ENCODE data around the gene LRRFIP2.
"Not testable (repeated sequence)": the region's sequence is repeated elsewhere in the genome, so short reads cannot be mapped to it uniquely, and the experiment has no call there.

The LRRFIP2 gene

DNA sequence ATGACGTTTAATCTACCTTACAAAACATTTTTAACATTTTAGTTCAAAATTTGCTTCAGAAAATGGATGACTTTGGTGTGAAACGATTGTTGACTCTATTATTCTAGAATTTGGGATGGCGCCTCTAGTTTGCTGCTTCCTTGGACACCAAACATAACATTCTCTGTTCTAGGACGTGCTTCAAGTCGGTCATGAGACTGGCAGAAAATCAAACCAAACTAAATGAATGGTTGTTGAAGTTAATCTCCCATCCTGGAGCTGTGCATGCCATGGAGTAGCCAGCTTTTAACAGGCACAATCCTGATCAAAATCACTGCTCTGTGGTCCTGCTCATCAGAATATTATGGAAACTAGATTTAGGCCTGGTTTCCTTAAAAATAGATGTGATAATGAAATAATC is 9.6 kb upstream of the LRRFIP2 start:
- DNase-seq, result no peak

DNA sequence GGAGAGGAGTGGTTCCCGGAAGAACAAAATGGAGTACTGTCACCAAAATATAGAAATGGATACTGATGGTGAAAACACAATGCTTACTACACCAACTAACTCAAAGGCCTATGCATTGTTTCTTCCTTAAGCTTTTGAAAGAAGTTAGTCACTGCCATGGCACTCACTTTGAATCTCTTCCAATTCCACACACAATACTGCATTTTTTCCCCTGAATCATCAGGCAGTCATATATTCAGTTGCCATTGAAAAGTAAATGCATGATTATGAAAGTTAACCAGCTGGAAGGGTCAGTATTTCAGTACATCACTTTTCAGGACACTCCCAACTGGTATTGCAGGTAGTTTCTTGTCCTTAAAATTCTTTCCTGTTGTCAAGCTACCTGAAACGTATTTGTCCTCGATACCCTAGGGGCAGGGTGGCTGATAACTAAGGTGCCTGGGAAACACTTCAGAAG is 9.0 kb upstream of the LRRFIP2 start:
- DNase-seq, result no peak

GRCh38 chr3:37182816-37183215 is 8.4 kb upstream of the LRRFIP2 start:
- no peak for DNase-seq

DNA sequence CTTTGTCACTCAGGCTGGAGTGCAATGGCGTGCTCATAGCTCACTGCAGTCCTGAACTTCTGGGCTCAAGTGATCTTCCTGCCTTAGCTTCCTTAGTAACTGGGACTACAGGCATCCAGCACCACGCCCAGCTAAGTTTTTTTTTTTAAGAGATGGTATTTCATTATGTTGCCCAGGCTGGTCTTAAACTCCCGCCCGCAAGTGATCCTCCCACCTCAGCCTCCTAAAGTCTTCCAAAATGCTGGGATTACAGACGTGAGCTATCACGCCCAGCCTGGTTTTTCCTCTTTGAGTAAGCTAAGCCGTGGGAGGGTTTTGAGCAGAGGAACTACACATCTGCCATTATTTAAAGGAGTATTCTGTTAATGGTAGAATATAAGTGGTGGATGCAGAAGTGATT is 7.4 kb upstream of the LRRFIP2 start:
- no peak for DNase-seq

DNA sequence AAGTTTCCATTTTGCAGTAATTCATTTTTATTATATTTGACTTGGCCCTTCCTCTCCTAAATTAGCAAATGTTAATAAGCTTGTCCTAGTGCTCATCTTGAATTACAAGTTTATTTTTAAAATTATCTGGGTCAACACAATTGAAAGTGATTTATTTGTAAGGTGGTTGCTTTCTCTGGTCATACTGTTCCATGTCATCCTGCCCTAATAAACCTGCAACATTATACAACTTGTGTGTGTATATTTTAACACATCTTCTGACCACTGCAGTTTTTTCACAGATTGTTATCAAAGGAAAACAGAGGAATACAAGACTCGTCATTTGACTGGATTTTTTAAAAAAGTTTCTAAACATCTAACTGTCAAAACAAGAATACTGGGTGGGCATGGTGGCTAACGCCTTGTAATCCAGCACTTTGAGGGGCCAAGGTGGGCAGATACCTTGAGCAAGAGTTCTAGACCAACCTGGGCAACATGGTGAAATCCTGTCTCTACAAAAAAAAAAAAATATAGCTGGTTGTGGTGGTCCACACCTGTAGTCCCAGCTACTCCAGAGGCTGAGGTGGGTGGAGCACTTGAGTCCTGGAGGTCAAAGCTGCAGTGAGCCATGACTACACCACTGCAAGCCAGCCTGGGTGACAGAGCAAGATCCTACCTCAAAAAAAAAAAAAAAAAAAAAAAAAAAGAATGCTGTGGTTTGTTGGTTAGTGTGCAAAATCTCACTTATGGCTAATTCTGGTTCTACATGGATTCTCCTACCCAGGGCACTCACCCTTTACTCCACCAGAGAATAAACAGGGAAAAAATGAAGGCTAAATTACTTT is 5.0 kb upstream of the LRRFIP2 start:
- no peak for DNase-seq

DNA sequence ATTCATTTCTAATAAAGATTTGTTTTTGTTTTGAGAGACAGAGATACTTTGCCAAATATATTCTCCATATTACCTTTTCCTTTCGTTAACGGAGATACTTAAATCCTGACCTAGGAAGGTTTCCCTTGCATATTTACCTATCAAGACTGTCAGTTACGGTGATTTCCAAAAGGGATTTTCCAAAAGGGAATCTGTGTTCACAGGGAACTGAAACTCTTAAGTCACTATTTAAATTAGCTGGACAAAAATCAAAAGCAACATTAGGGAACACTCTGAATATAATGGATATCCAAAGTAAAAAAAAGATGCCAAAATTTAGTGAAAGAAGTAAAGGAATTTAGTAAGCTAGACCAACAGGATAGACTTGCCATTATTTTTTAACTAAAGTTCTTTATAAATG is 576 bp downstream of the LRRFIP2 start:
- no peak for DNase-seq

DNA sequence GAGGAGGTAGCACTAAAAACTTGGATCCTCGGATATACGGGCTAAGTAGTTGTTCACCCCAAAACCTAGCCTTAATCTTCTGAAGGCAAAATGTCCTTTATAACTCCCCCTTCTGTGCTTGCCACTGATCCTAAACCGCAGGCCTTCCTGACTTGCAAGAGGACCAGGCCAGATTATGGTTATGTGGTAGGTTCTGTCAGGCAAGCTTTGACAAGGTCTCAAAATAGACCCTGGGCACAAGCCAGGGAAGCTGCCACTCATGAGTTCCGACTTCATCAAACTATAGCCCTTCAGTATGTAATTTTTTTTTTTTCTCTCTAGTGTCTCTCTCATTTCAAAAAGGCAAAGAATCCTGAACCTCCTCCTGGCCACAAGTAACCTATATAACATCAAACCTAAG is 3.2 kb downstream of the LRRFIP2 start:
- DNase-seq, result no peak

GRCh38 chr3:37170513-37170912 is 3.9 kb downstream of the LRRFIP2 start:
- DNase-seq, result no peak

DNA sequence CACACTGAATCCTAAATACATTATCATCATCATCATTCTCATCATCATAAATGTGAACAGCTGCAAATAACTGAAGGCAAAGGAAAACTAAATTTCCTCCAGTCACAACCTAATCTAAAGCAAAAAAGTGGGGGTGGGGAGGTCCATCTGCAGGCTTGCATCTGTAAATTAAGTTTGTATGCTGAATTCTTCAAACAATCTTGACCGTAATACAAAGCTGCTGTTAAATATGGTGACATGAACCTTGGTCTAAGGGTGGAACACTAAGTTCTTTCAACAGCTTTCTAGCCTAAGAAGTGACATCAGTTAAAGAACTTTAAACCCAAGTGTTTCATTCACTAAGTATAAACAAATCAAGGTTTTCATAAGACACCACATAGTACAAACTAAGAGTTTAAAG is 4.3 kb downstream of the LRRFIP2 start:
- DNase-seq, result no peak

DNA sequence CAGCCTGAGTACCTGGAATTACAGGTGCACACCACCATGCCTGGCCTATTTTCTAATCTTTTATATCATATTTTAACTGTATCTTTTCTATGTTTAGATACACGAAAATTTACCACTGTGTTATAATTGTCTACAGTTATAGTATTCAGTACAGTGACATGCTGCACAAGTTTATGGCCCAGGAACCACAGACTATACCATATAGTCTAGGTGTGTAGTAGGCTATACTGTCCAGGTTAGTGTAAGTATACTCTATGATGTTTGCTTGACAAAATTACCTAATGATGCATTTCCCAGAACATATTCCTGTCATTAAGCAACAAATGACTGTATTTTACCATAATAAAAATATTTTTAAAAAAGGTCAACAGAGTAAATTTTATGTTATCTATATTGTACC is 5.5 kb downstream of the LRRFIP2 start:
- no peak for DNase-seq

DNA sequence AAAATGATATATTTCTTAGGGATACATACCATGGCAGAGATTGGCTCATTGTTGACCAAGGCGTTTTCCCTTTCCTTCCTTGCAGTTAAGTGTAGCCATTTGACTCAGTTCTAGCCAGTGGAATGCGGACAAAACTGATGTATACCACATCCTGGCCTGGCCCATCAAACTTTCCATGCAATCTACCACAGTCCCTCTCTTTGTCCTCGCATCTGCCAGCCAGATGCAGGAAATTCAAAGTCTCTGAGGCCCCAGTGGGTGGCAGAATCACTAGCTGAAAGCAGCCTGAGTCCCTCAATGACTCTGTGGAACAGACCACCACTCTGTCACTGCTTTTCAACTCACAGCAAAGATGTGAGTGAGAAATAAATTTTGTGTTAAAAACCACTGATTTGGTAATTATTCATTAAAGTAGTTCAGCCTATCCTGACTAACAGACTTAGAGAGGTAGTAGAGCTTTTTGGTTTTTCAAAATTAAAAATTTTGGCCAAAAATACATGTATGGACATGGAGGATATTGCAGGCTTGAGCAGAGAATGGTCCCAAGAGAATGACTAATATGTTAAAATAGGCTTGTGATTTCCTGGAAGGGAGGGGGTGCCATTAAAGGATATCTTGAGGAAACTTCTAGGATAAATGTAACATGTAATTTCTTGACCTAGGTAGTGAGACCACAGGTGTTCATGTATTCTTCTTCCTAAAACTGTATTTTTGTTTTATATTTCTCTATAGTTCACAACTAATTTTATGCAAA is 10.9 kb downstream of the LRRFIP2 start:
- no peak for DNase-seq

DNA sequence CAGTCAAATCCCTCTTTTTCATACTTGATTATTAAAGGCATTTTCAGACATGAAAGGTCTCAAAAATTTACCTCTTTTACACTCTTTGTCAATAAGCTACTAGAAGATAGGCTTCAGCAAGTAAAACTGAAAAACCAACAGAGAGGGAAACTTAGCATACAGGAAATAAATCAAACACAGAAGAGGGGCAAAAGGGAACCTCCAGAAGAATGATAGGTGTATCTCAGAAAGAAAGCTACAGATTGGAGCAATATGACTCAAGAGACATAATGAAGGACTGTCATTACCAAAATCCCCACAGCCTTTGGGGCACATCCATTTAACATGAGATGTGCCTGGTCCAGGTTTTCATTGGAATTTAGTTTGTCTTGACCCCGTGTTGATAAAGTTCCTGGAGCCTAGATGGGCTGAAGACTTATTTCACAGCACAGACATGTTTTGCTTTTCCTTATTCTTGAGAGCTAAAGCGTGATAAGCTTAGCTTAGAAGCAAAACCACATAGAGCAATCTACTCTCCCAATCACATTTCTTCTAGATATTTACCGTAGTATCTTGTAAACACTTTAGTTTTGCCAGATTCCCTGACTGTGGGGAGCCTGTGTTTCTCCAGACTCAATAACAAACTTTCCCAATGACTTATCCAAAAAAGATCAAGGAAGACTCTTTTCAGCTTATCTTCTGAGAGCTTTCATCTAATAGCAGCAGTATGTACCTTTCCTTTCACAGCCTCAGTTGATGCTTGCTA is 11.7 kb downstream of the LRRFIP2 start:
- no peak for DNase-seq

- no peak for DNase-seq
Measured at GRCh38 chr3:37161351-37161750, 13.0 kb downstream of the LRRFIP2 start.

DNA sequence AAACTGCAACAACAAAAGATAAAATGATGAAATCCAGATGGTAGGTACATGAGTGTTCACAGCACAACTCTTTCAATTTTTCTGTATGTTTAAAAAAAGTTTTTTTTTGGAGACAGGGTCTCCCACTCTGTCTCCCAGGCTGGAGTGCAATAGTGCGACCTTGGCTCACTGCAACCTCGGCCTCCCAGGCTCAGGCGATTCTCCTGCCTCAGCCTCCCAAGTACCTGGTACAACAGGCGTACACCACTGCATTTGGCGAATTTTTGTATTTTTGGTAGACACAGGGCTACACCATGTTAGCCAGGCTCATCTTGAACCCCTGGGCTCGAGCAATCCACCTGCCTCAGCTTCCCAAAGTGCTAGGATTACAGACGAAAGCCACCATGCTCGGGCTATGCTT is 18.6 kb downstream of the LRRFIP2 start:
- no peak for DNase-seq

DNA sequence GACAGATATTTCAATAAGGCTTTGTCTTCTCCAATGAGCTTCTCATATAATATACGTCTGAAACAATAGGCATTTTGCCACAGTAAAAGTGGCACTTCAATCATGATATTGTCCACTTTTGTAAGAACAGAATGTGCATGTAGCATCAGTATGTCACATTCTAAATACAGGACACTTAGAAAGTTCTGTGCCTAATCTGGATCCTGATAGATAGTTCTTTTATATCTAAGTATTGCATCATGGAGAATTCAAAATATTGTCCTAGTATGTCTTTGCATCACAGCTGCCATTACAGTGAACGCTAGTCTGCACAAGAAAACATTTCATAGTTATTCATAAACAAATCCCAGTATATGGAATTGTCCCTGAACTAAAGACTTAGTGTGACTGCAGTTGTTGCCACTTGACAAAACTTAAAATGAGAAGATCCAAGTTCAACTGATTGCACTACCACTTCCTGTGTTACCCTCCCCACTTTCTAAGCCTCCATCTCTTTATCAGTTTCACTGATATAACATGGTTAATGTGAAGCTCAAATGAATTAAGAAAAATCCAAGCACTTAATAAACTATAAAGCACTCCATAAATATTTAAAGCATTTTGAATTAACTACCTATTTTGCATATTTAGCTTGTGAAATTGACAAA is 19.6 kb downstream of the LRRFIP2 start:
- no peak for DNase-seq

GRCh38 chr3:37150621-37151020 is 23.8 kb downstream of the LRRFIP2 start:
- DNase-seq, result no peak

DNA sequence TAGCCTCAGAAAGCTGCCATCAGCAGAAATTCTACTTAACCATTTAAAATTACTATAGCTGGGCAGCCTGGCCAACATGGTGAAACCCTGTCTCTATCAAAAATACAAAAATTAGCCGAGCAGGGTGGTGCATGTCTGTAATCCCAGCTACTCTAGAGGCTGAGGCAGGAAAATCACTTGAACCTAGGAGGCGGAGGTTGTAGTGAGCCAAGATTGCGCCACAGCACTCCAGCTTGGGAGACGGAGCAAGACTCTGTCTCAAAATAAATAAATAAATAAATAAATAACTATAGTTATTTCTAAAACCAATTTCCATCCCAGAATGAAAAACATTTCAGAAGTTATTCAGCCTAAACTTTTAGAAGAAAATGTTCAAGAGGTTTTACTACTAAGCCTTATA is 25.1 kb downstream of the LRRFIP2 start:
- no peak for DNase-seq

GRCh38 chr3:37148208-37148607 is 26.2 kb downstream of the LRRFIP2 start:
- no peak for DNase-seq

DNA sequence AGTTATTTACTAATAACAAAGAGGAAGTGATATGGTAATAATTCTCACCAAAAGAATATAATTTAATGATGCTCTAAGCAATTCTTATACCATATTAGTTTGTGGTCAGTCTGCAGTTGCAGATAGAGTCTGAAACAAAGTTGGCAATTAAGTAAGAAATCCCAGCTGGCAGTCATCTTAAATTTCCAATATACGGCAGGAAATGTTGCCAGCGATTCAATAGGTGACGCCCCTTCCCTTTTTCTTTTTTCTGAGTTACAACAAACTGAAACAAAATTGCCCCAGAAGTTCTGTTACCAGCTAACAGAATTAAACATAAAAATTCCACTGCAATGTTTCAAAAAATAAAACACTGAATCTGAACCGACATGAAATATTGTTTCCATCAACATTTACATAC is 26.7 kb downstream of the LRRFIP2 start:
- DNase-seq, result no peak

GRCh38 chr3:37146927-37147326 is 27.5 kb downstream of the LRRFIP2 start:
- DNase-seq, result not testable (repeated sequence)

DNA sequence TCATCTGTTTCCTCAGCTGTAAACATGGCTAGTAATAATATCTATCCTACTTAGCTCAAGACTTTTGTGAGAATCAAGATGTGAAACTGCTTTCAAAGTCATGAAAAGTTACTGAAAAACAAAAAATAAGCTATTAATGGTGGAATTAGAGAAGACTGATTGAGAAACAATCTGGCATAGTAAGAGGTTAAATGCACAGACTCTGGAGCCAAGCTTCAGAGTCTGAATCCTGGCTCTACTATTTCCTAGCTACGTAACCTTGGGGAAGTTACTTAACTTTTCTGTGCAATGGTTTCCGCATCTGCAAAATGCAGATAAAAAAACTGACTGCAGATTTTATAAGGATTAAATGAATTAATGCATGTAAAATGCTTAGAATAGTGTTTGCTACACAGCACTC is 28.8 kb downstream of the LRRFIP2 start:
- DNase-seq, result no peak

DNA sequence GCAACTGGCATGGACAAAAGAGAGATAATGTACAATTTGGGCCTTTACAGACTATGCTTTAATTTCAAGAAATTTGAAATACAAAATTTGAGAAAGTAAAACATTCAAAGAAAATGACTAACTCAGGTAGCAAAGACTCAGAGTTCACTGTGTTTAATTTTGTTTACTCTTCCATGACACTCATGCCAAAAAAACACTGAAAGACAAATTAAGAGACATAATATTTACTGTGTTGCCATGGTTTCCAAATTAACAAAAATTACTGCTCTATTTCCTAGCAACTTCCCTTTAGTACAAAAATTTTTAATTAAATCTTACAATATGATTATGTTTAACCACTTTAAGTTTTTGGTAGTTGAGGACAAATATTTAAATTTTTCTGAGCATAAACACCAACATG is 29.6 kb downstream of the LRRFIP2 start:
- no peak for DNase-seq

GRCh38 chr3:37143821-37144220 is 30.6 kb downstream of the LRRFIP2 start:
- DNase-seq, result no peak

Data from NCI-H510A treated with DMSO at 0.1 percent for 48 hours (cell line).